Right cardiac atrium (tissue), 5 donors: Measurements from ENCODE around the gene GABRQ. TPM values are rescaled to one million over a fixed set of nuclear protein-coding genes. Genes with fewer than 3 reads are reported as not detected.
"Not testable (repeated sequence)": the region's sequence is repeated elsewhere in the genome, so short reads cannot be mapped to it uniquely, and the experiment has no call there.

Source experiments
- ATAC-seq, 2 donors: fragments of 200-7000 bp; cut with Tn5 transposase; one replicate each; pipeline versions ENCODE4 v1.8.0 to v1.9.1; 2020; ENCODE audit warnings: moderate library complexity in 2 of 2, mild to moderate bottlenecking in 1 of 2
- DNase-seq, 3 donors: peaks; one replicate each; pipeline ENCODE4 v3.0.0-alpha.2; 2020
- H3K27ac ChIP-seq: one replicate; pipeline ENCODE4 v1.5.1; 2013; ENCODE audit warnings: mild to moderate bottlenecking, low read length, control low read depth, moderate library complexity
- H3K27me3 ChIP-seq: one replicate; pipeline ENCODE4 v1.6.1; 2013; ENCODE audit not compliant: control insufficient read depth, insufficient read depth
- H3K4me1 ChIP-seq: one replicate; pipeline ENCODE4 v1.6.1; 2013; ENCODE audit warnings: low read length; ENCODE audit not compliant: control insufficient read depth, insufficient read depth
- H3K4me3 ChIP-seq: one replicate; pipeline ENCODE4 v1.5.1; 2013; ENCODE audit warnings: low read length, control low read depth
- H3K9me3 ChIP-seq: one replicate; pipeline ENCODE4 v1.6.1; 2013; ENCODE audit warnings: low read length; ENCODE audit not compliant: control insufficient read depth
- WGBS: extraction: QIAGEN DNeasy Blood & Tissue Kit; methylation state at CpG from one replicate; pipeline ENCODE4 v1.1.7; 2013; 5-methylcytosine and 5-hydroxymethylcytosine counted together
- intact Hi-C, 4 donors: fragments of 100-400 bp; cut with DNase I; formaldehyde crosslinking; loops; one replicate each; pipeline versions ENCODE4 v1.11.0 to v1.14.0; 2022 to 2023
- polyA plus RNA-seq: library from polyadenylated mRNA; stranded (reverse); fragments of 200-250 nt; gene quantifications from one replicate; pipeline ENCODE4 v1.2.3, GENCODE V29; 2013
- total RNA-seq, 4 donors: library from RNA; stranded (reverse); fragmentation: NEBNext Ultra II Directional; extraction: Animal tissue kit (Norgen Biotek cat#: 25700); gene quantifications; one replicate each; pipeline ENCODE4 v1.2.1, GENCODE V29; 2021
- donor health status: healthy with polysubstance abuse.
- donor health status: DM: no; HTN: yes; CAD: no.
- donor health status: DM: no; HTN: no; CAD: no.
- donor health status: DM: no; HTN: yes; CAD: no; lungs with severe emphysema.
- donor health status: DM: yes; HTN: yes; CAD: no.

The GABRQ gene
- total and polyA plus RNA-seq, 5 donors = not detected

DNA sequence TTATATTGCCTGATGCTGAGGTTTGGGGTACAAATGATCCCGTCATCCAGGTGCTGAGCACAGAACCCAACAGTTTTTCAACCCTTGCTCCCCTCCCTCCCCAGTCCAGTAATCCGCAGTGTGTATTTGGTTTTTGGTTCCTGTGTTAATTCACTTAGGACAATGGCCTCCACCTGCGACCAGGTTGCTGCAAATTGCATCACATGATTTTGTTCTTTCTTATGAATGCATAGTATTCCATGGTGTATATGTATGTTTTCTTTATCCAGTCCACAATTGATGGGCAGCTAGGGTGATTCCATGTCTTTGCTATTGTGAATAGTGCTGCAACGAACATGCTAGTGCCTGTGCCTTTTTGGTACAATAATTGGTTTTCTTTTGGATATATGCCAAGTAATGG is 25.4 kb downstream of the GABRQ start:
- H3K4me3 ChIP-seq = no peak overlapping the region
- 50% methylated on average over 4 of the region's 4 CpGs for WGBS
- DNase-seq = no peak
- no peak overlapping the region for H3K27ac ChIP-seq
- H3K27me3 ChIP-seq = no peaks in the 10 kb centered on the region
- no peaks in the 10 kb centered on the region for H3K9me3 ChIP-seq
- intact Hi-C loops = no loop called here
- no peak for ATAC-seq
- no peaks in the 10 kb centered on the region for H3K4me1 ChIP-seq

- no peaks in the 10 kb centered on the region for H3K9me3 ChIP-seq
- no peak overlapping the region for H3K27ac ChIP-seq
- H3K4me3 ChIP-seq = no peak overlapping the region
- intact Hi-C loops = no loop called here
- WGBS = 77% methylated on average over 2 of the region's 2 CpGs
- DNase-seq = no peak
- no peaks in the 10 kb centered on the region for H3K4me1 ChIP-seq
- H3K27me3 ChIP-seq = no peaks in the 10 kb centered on the region
- no peak for ATAC-seq
Observed at GRCh38 chrX:152674135-152674534, 36.4 kb downstream of the GABRQ start.

DNA sequence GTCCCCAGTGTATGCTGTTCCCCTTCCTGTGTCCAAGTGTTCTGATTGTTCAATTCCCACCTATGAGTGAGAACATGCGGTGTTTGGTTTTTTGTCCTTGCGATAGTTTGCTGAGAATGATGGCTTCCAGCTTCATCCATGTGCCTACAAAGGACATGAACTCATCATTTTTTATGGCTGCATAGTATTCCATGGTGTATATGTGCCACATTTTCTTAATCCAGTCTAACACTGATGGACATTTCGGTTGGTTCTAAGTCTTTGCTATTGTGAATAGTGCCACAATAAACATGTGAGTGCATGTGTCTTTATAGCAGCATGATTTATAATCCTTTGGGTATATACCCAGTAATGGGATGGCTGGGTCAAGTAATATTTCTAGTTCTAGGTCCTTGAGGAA is 37.0 kb downstream of the GABRQ start:
- H3K27me3 ChIP-seq, DNase-seq, H3K4me1 ChIP-seq, H3K27ac ChIP-seq, ATAC-seq, H3K4me3 ChIP-seq, intact Hi-C loops, H3K9me3 ChIP-seq: not testable (repeated sequence)
- WGBS = 89% methylated on average over 3 of the region's 3 CpGs

- intact Hi-C loops, H3K4me3 ChIP-seq, H3K4me1 ChIP-seq, H3K27ac ChIP-seq, DNase-seq, H3K27me3 ChIP-seq, ATAC-seq, H3K9me3 ChIP-seq: not testable (repeated sequence)
- no CpG with 5 or more reads among the region's 3 CpGs for WGBS
Observed at GRCh38 chrX:152681012-152681411, 43.3 kb downstream of the GABRQ start.

DNA sequence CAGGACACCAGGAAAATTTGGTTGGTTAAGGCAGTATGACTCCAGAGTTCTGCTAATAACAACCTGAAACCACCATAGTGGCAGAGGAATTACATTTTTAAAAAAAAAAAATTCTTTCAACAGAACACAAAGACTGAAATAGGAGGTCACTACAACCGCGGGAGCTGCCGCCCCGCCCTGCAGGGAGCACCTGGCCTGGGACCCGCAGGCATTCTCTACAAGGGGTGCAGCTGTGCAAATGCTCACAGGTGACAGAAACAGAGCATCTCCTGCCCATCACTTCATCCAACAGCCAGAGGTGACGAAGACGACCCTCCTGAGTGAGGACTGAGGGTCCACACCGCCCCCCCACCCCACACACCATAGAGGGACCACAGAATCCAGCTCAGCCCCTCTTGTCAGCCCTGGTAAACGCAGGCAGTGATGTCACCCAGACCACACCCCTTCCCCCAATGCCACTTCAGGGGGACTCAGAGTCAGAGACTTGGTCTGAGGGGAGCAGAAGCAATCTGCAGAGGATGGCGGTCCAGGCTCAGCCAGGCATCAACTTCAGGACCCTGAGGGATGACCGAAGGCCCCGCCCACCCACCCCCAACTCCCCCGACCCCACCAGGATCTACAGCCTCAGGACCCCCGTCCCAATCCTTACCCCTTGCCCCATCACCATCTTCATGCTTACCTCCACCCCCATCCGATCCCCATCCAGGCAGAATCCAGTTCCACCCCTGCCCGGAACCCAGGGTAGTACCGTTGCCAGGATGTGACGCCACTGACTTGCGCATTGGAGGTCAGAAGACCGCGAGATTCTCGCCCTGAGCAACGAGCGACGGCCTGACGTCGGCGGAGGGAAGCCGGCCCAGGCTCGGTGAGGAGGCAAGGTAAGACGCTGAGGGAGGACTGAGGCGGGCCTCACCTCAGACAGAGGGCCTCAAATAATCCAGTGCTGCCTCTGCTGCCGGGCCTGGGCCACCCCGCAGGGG is 60.5 kb downstream of the GABRQ start, which contains the start of gene MAGEA3:
Gene MAGEA3, plus strand, starts transcription at position 843 of the 980 bp plus-strand sequence. CDS start 2,039 bp downstream, outside the sequence.
- ATAC-seq, H3K4me1 ChIP-seq, H3K4me3 ChIP-seq, H3K27me3 ChIP-seq, DNase-seq, H3K27ac ChIP-seq, H3K9me3 ChIP-seq, intact Hi-C loops: not testable (repeated sequence)
- WGBS = 92% methylated on average over 7 of the region's 34 CpGs

DNA sequence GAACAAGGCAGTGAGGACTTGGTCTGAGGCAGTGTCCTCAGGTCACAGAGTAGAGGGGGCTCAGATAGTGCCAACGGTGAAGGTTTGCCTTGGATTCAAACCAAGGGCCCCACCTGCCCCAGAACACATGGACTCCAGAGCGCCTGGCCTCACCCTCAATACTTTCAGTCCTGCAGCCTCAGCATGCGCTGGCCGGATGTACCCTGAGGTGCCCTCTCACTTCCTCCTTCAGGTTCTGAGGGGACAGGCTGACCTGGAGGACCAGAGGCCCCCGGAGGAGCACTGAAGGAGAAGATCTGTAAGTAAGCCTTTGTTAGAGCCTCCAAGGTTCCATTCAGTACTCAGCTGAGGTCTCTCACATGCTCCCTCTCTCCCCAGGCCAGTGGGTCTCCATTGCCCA is 62.7 kb downstream of the GABRQ start:
- ATAC-seq, H3K27ac ChIP-seq, H3K4me3 ChIP-seq, H3K27me3 ChIP-seq, H3K9me3 ChIP-seq, H3K4me1 ChIP-seq, intact Hi-C loops: not testable (repeated sequence)
- WGBS = 81% methylated on average over 4 of the region's 5 CpGs
- peak in 1 of 3 donors; percentile 14 for DNase-seq

DNA sequence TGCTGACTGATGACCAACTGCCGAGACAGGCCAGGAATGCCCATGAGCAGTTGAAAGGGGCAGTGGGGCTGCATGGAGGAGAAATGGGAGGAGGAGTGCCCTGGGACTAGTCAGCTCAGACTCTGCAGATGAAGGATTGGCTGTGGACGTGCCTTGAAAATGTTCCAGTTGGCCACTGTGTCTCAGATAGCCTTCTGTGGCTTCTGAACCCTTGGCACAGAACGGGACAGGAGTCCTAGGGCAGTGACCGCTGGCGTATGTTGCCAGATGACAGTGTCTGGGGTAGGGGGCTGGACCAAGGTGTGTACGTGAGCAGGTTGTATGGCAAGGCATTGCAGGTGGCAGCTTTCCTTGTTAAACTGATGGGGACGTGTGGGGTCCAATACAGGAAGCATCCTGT is 68.8 kb downstream of the GABRQ start:
- H3K4me1 ChIP-seq, DNase-seq, ATAC-seq, intact Hi-C loops, H3K27ac ChIP-seq, H3K9me3 ChIP-seq, H3K27me3 ChIP-seq, H3K4me3 ChIP-seq: not testable (repeated sequence)
- WGBS = 85% methylated on average over 2 of the region's 7 CpGs

Other genes with a start within 250 kb of the GABRQ start
- under 1 TPM in 1 of 4 donors, not detected in 3; 0.11 TPM for gene GABRA3, start 186.6 kb upstream of the GABRQ start, total RNA-seq
- gene GABRA3, start 186.6 kb upstream of the GABRQ start, polyA plus RNA-seq = not detected
- gene MAGEA3, start 60.9 kb downstream of the GABRQ start, total RNA-seq = not detected
- gene MAGEA3, start 60.9 kb downstream of the GABRQ start, polyA plus RNA-seq = not detected
- gene CSAG2, start 71.4 kb downstream of the GABRQ start, total RNA-seq = not detected
- not detected for gene CSAG2, start 71.4 kb downstream of the GABRQ start, polyA plus RNA-seq
- gene MAGEA2B, start 76.7 kb downstream of the GABRQ start, total RNA-seq = not detected
- gene MAGEA2B, start 76.7 kb downstream of the GABRQ start, polyA plus RNA-seq = not detected
- gene CSAG1, start 95.8 kb downstream of the GABRQ start, total RNA-seq = not detected
- not detected for gene CSAG1, start 95.8 kb downstream of the GABRQ start, polyA plus RNA-seq
- not detected for gene MAGEA12, start 95.9 kb downstream of the GABRQ start, total RNA-seq
- gene MAGEA12, start 95.9 kb downstream of the GABRQ start, polyA plus RNA-seq = not detected
- not detected for gene MAGEA2, start 115.9 kb downstream of the GABRQ start, total RNA-seq
- not detected for gene MAGEA2, start 115.9 kb downstream of the GABRQ start, polyA plus RNA-seq
- not detected for gene CSAG3, start 121.3 kb downstream of the GABRQ start, total RNA-seq
- gene CSAG3, start 121.3 kb downstream of the GABRQ start, polyA plus RNA-seq = not detected
- not detected for gene MAGEA6, start 131.8 kb downstream of the GABRQ start, total RNA-seq
- gene MAGEA6, start 131.8 kb downstream of the GABRQ start, polyA plus RNA-seq = not detected
- 10 to 100 TPM; 25.0 to 29.5 (median 27.7) TPM for gene CETN2, start 192.9 kb downstream of the GABRQ start, total RNA-seq
- 50.3 TPM for gene CETN2, start 192.9 kb downstream of the GABRQ start, polyA plus RNA-seq
- 10 to 100 TPM; 24.9 to 31.5 (median 27.9) TPM for gene NSDHL, start 193.2 kb downstream of the GABRQ start, total RNA-seq
- 33.1 TPM for gene NSDHL, start 193.2 kb downstream of the GABRQ start, polyA plus RNA-seq